ENCODE measurements around the gene CNGB1.
"Not testable (repeated sequence)": the region's sequence is repeated elsewhere in the genome, so short reads cannot be mapped to it uniquely, and the experiment has no call there.

Gene CNGB1

GRCh38 chr16:57848181-57848580 is 122.7 kb downstream of the CNGB1 start:
- no peak overlapping the region for H3K4me3 ChIP-seq (ENCODE audit: low read depth, low read length)
- in situ Hi-C loops (cut with HindIII; ENCODE audit: low pct_ligation_motif_present, low sequenced_read_pairs): no loop called here
- H3K36me3 ChIP-seq (replicated peaks): no peaks in the 10 kb centered on the region
- no peak for DNase-seq
- no peak overlapping the region for H3K27ac ChIP-seq
- H3K27me3 ChIP-seq (replicated peaks): no peaks in the 10 kb centered on the region
- TF ChIP-seq CTCF (IDR thresholded peaks at IDR 0.05; ENCODE audit: low read depth, low read length, missing control alignments): no peak

GRCh38 chr16:57846931-57847330 is 124.0 kb downstream of the CNGB1 start:
- H3K27ac ChIP-seq; DNase-seq; in situ Hi-C loops (cut with HindIII; ENCODE audit: low pct_ligation_motif_present, low sequenced_read_pairs); H3K27me3 ChIP-seq (replicated peaks); H3K4me3 ChIP-seq (ENCODE audit: low read depth, low read length); H3K36me3 ChIP-seq (replicated peaks): not testable (repeated sequence)

GRCh38 chr16:57846078-57846697 is 124.7 kb downstream of the CNGB1 start:
- Histone ChIP-seq H3K4me3 (ENCODE audit: low read depth, low read length) (no peak overlapping the region), H3K27me3 (replicated peaks) (no peaks in the 10 kb centered on the region), H3K27ac (no peak overlapping the region), H3K36me3 (replicated peaks) (no peaks in the 10 kb centered on the region)
- in situ Hi-C loops (cut with HindIII; ENCODE audit: low pct_ligation_motif_present, low sequenced_read_pairs): no loop called here
- DNase-seq: no peak
- no peak for TF ChIP-seq CTCF (IDR thresholded peaks at IDR 0.05; ENCODE audit: low read depth, low read length, missing control alignments)

GRCh38 chr16:57845115-57845514 is 125.8 kb downstream of the CNGB1 start:
- H3K4me3 ChIP-seq (ENCODE audit: low read depth, low read length): no peak overlapping the region
- in situ Hi-C loops (cut with HindIII; ENCODE audit: low pct_ligation_motif_present, low sequenced_read_pairs): no loop called here
- H3K36me3 ChIP-seq (replicated peaks): no peaks in the 10 kb centered on the region
- no peak for TF ChIP-seq CTCF (IDR thresholded peaks at IDR 0.05; ENCODE audit: low read depth, low read length, missing control alignments)
- DNase-seq: no peak
- no peaks in the 10 kb centered on the region for H3K27me3 ChIP-seq (replicated peaks)
- H3K27ac ChIP-seq: no peak overlapping the region

- no peaks in the 10 kb centered on the region for H3K27me3 ChIP-seq (replicated peaks)
- no peak overlapping the region for H3K4me3 ChIP-seq (ENCODE audit: low read depth, low read length)
- no peak overlapping the region for H3K27ac ChIP-seq
- no peak for DNase-seq
- in situ Hi-C loops (cut with HindIII; ENCODE audit: low pct_ligation_motif_present, low sequenced_read_pairs): no loop called here
- H3K36me3 ChIP-seq (replicated peaks): no peaks in the 10 kb centered on the region
- TF ChIP-seq CTCF (IDR thresholded peaks at IDR 0.05; ENCODE audit: low read depth, low read length, missing control alignments): no peak
Observed at GRCh38 chr16:57844416-57845030, 126.4 kb downstream of the CNGB1 start.

- no peak for TF ChIP-seq CTCF (IDR thresholded peaks at IDR 0.05; ENCODE audit: low read depth, low read length, missing control alignments)
- in situ Hi-C loops (cut with HindIII; ENCODE audit: low pct_ligation_motif_present, low sequenced_read_pairs): no loop called here
- no peak for DNase-seq
- Histone ChIP-seq H3K4me3 (ENCODE audit: low read depth, low read length) (no peak overlapping the region), H3K27ac (no peak overlapping the region), H3K36me3 (replicated peaks) (no peaks in the 10 kb centered on the region), H3K27me3 (replicated peaks) (no peaks in the 10 kb centered on the region)
Observed at GRCh38 chr16:57843400-57843799, 127.5 kb downstream of the CNGB1 start.

All from brain microvascular endothelial cell (primary cell).